ENCODE data around the gene CDH24.

Gene CDH24

GRCh38 chr14:23047034-23047634, 10.2 kb downstream of the CDH24 start:
- H3K36me3 Mint-ChIP-seq (ENCODE audit: low read depth): no peaks in the 10 kb centered on the region
- H3K4me3 Mint-ChIP-seq: no peak overlapping the region

GRCh38 chr14:23045419-23046357, 11.6 kb downstream of the CDH24 start:
- Mint-ChIP-seq H3K9me3 (no peaks in the 10 kb centered on the region), H3K4me3 (no peak overlapping the region), H3K27me3 (no peaks in the 10 kb centered on the region), H3K36me3 (ENCODE audit: low read depth) (no peaks in the 10 kb centered on the region), H3K27ac (no peak overlapping the region), H3K4me1 (ENCODE audit: low read depth) (no peaks in the 10 kb centered on the region)

More at GRCh38 chr14:23047034-23047634, 10.2 kb downstream of the CDH24 start:
- H3K9me3 Mint-ChIP-seq: no peaks in the 10 kb centered on the region
- no peak overlapping the region for H3K27ac Mint-ChIP-seq
- H3K4me1 Mint-ChIP-seq (ENCODE audit: low read depth): no peaks in the 10 kb centered on the region
- no peaks in the 10 kb centered on the region for H3K27me3 Mint-ChIP-seq

- Mint-ChIP-seq H3K4me3 (no peak overlapping the region), H3K9me3 (no peaks in the 10 kb centered on the region), H3K36me3 (ENCODE audit: low read depth) (no peaks in the 10 kb centered on the region), H3K27me3 (no peaks in the 10 kb centered on the region), H3K27ac (no peak overlapping the region), H3K4me1 (ENCODE audit: low read depth) (no peaks in the 10 kb centered on the region)
Measured at GRCh38 chr14:23044840-23045239, 12.5 kb downstream of the CDH24 start.

- Mint-ChIP-seq H3K27ac (no peak overlapping the region), H3K9me3 (no peaks in the 10 kb centered on the region), H3K4me3 (no peak overlapping the region)
Measured at GRCh38 chr14:23043754-23044153, 13.6 kb downstream of the CDH24 start.

GRCh38 chr14:23043145-23043544, 14.2 kb downstream of the CDH24 start:
- Mint-ChIP-seq H3K4me1 (ENCODE audit: low read depth) (no peaks in the 10 kb centered on the region), H3K9me3 (no peaks in the 10 kb centered on the region), H3K4me3 (no peak overlapping the region)

More at GRCh38 chr14:23043754-23044153, 13.6 kb downstream of the CDH24 start:
- Mint-ChIP-seq H3K4me1 (ENCODE audit: low read depth) (no peaks in the 10 kb centered on the region), H3K36me3 (ENCODE audit: low read depth) (no peaks in the 10 kb centered on the region), H3K27me3 (no peaks in the 10 kb centered on the region)

GRCh38 chr14:23042162-23042965, 15.0 kb downstream of the CDH24 start, which contains the start of gene PSMB11:
Gene PSMB11 (plus strand): TSS chr14:23042212. CDS start chr14:23042226, 14 bp downstream.
- no peaks in the 10 kb centered on the region for H3K36me3 Mint-ChIP-seq (ENCODE audit: low read depth)
- H3K9me3 Mint-ChIP-seq: no peaks in the 10 kb centered on the region
- peak within 1 kb of the TSS; percentile 31 for H3K27ac Mint-ChIP-seq
- H3K4me3 Mint-ChIP-seq: no peak within 1 kb of the TSS
- no peaks in the 10 kb centered on the region for H3K27me3 Mint-ChIP-seq
- H3K4me1 Mint-ChIP-seq (ENCODE audit: low read depth): no peaks in the 10 kb centered on the region

More at GRCh38 chr14:23043145-23043544, 14.2 kb downstream of the CDH24 start:
- no peaks in the 10 kb centered on the region for H3K36me3 Mint-ChIP-seq (ENCODE audit: low read depth)
- H3K27me3 Mint-ChIP-seq: no peaks in the 10 kb centered on the region
- H3K27ac Mint-ChIP-seq: no peak overlapping the region

- Mint-ChIP-seq H3K27ac (no peak overlapping the region), H3K4me1 (ENCODE audit: low read depth) (no peaks in the 10 kb centered on the region), H3K4me3 (no peak overlapping the region), H3K27me3 (no peaks in the 10 kb centered on the region), H3K9me3 (no peaks in the 10 kb centered on the region), H3K36me3 (ENCODE audit: low read depth) (no peaks in the 10 kb centered on the region)
Measured at GRCh38 chr14:23041729-23042128, 15.6 kb downstream of the CDH24 start.

- peaks cover 7% of the 10 kb centered on the region for H3K9me3 Mint-ChIP-seq
- H3K4me1 Mint-ChIP-seq (ENCODE audit: low read depth): peaks cover 9% of the 10 kb centered on the region
- no peak overlapping the region for H3K27ac Mint-ChIP-seq
- H3K27me3 Mint-ChIP-seq: no peaks in the 10 kb centered on the region
- no peaks in the 10 kb centered on the region for H3K36me3 Mint-ChIP-seq (ENCODE audit: low read depth)
- no peak overlapping the region for H3K4me3 Mint-ChIP-seq
Measured at GRCh38 chr14:23040100-23040499, 17.2 kb downstream of the CDH24 start.

GRCh38 chr14:23035303-23036144, 21.8 kb downstream of the CDH24 start:
- Mint-ChIP-seq H3K36me3 (ENCODE audit: low read depth) (peaks cover 30% of the 10 kb centered on the region), H3K27ac (peak overlapping the region; percentile 97), H3K4me3 (peak overlapping the region; percentile 94), H3K9me3 (peaks cover 7% of the 10 kb centered on the region), H3K27me3 (no peaks in the 10 kb centered on the region), H3K4me1 (ENCODE audit: low read depth) (peaks cover 36% of the 10 kb centered on the region)

- H3K4me3 Mint-ChIP-seq: peak within 1 kb of the TSS; percentile 94
- H3K4me1 Mint-ChIP-seq (ENCODE audit: low read depth): peaks cover 36% of the 10 kb centered on the region
- H3K9me3 Mint-ChIP-seq: peaks cover 7% of the 10 kb centered on the region
- H3K27ac Mint-ChIP-seq: peak within 1 kb of the TSS; percentile 97
- H3K36me3 Mint-ChIP-seq (ENCODE audit: low read depth): peaks cover 30% of the 10 kb centered on the region
- H3K27me3 Mint-ChIP-seq: no peaks in the 10 kb centered on the region
Measured at GRCh38 chr14:23034498-23035302, 22.6 kb downstream of the CDH24 start, which contains the start of gene PSMB5. Gene PSMB5 (minus strand): TSS chr14:23034900. CDS start chr14:23034881, 19 bp downstream.

- Mint-ChIP-seq H3K36me3 (ENCODE audit: low read depth) (peaks cover 36% of the 10 kb centered on the region), H3K9me3 (peaks cover 7% of the 10 kb centered on the region), H3K4me1 (ENCODE audit: low read depth) (peaks cover 42% of the 10 kb centered on the region), H3K27me3 (no peaks in the 10 kb centered on the region), H3K27ac (peak overlapping the region; percentile 97), H3K4me3 (peak overlapping the region; percentile 94)
Measured at GRCh38 chr14:23033801-23034497, 23.4 kb downstream of the CDH24 start.

- H3K36me3 Mint-ChIP-seq (ENCODE audit: low read depth): peaks cover 41% of the 10 kb centered on the region
- H3K9me3 Mint-ChIP-seq: peaks cover 7% of the 10 kb centered on the region
- H3K4me1 Mint-ChIP-seq (ENCODE audit: low read depth): peaks cover 47% of the 10 kb centered on the region
- no peaks in the 10 kb centered on the region for H3K27me3 Mint-ChIP-seq
- H3K27ac Mint-ChIP-seq: peak overlapping the region; percentile 97
- H3K4me3 Mint-ChIP-seq: peak overlapping the region; percentile 94
Measured at GRCh38 chr14:23033251-23033727, 24.0 kb downstream of the CDH24 start.

GRCh38 chr14:23030936-23031335, 26.4 kb downstream of the CDH24 start:
- H3K9me3 Mint-ChIP-seq: peaks cover 7% of the 10 kb centered on the region
- H3K4me3 Mint-ChIP-seq: no peak overlapping the region
- H3K27ac Mint-ChIP-seq: no peak overlapping the region
- H3K27me3 Mint-ChIP-seq: no peaks in the 10 kb centered on the region
- peaks cover 59% of the 10 kb centered on the region for H3K4me1 Mint-ChIP-seq (ENCODE audit: low read depth)
- peaks cover 55% of the 10 kb centered on the region for H3K36me3 Mint-ChIP-seq (ENCODE audit: low read depth)
